ENCODE measurements around the gene TRIM63.

DNA sequence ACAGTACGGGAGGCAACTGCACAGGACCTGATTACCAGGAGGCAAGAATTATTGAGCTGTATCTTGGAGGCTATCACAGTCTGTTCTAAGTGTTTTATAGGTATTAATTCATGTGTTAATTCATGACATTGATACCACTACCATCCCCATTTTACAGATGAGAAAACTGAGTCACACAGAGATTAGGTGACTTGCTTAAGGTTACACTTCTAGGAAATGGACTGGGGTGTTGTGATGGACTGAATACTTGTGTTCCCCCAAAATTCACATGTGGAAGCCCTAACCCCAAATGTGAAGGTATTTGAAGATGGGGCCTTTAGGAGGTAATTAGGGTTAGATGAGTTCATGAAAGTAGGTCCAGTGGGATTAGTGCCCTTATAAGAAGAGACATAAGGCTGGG lies 10.1 kb upstream of the TRIM63 start:
- TF ChIP-seq, protein P1, sequence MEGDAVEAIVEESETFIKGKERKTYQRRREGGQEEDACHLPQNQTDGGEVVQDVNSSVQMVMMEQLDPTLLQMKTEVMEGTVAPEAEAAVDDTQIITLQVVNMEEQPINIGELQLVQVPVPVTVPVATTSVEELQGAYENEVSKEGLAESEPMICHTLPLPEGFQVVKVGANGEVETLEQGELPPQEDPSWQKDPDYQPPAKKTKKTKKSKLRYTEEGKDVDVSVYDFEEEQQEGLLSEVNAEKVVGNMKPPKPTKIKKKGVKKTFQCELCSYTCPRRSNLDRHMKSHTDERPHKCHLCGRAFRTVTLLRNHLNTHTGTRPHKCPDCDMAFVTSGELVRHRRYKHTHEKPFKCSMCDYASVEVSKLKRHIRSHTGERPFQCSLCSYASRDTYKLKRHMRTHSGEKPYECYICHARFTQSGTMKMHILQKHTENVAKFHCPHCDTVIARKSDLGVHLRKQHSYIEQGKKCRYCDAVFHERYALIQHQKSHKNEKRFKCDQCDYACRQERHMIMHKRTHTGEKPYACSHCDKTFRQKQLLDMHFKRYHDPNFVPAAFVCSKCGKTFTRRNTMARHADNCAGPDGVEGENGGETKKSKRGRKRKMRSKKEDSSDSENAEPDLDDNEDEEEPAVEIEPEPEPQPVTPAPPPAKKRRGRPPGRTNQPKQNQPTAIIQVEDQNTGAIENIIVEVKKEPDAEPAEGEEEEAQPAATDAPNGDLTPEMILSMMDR (IDR thresholded peaks at IDR 0.05): no peak
- no peak for TF ChIP-seq POLR2AphosphoS5 (IDR thresholded peaks at IDR 0.05)
